Mesendoderm (in vitro differentiated cells): ENCODE results near the gene RADIL.

ENCODE experiments used
- DNase-seq: peaks from one replicate; pipeline ENCODE4 v3.0.0; 2013
- H2AK5ac ChIP-seq: 2 replicates; pipeline ENCODE4 v1.6.1; 2013; ENCODE audit warnings: low read length, inconsistent platforms
- H2BK120ac ChIP-seq: 2 replicates; pipeline ENCODE4 v1.6.1; 2013; ENCODE audit warnings: low read depth, mild to moderate bottlenecking, low read length, moderate library complexity, mixed read lengths
- H2BK15ac ChIP-seq: replicated peaks from 2 replicates; pipeline ENCODE4 v1.6.1; 2013; ENCODE audit warnings: low read depth, mild to moderate bottlenecking, moderate library complexity
- H2BK5ac ChIP-seq: 2 replicates; pipeline ENCODE4 v1.6.1; 2013; ENCODE audit warnings: low read length, inconsistent platforms
- H3K18ac ChIP-seq: 2 replicates; pipeline ENCODE4 v1.6.1; 2013; ENCODE audit warnings: mild to moderate bottlenecking, low read length, mixed read lengths
- H3K23ac ChIP-seq: one replicate; pipeline ENCODE4 v1.6.1; 2013; ENCODE audit warnings: low read length
- H3K27ac ChIP-seq: 2 replicates; pipeline ENCODE4 v1.5.1; 2013; ENCODE audit warnings: low read depth, mild to moderate bottlenecking, inconsistent platforms, low read length, moderate library complexity
- H3K27me3 ChIP-seq: 2 replicates; pipeline ENCODE4 v1.6.1; 2013; ENCODE audit warnings: low read length, control low read depth, mild to moderate bottlenecking, inconsistent platforms; ENCODE audit not compliant: insufficient read depth, poor library complexity
- H3K36me3 ChIP-seq: 2 replicates; pipeline ENCODE4 v1.6.1; 2013; ENCODE audit warnings: low read length, inconsistent platforms; ENCODE audit not compliant: control insufficient read depth, insufficient read depth
- H3K4ac ChIP-seq: one replicate; pipeline ENCODE4 v1.6.1; 2013; ENCODE audit warnings: low read depth, mild to moderate bottlenecking, low read length, moderate library complexity
- H3K4me1 ChIP-seq: 2 replicates; pipeline ENCODE4 v1.6.1; 2013; ENCODE audit warnings: low read depth, low read length, inconsistent platforms; ENCODE audit not compliant: control insufficient read depth
- H3K4me2 ChIP-seq: 2 replicates; pipeline ENCODE4 v1.6.1; 2013; ENCODE audit warnings: low read length
- H3K4me3 ChIP-seq: 2 replicates; pipeline ENCODE4 v1.5.1; 2013; ENCODE audit warnings: mild to moderate bottlenecking, low read length
- H3K56ac ChIP-seq: one replicate; pipeline ENCODE4 v1.6.1; 2013; ENCODE audit warnings: low read length
- H3K79me1 ChIP-seq: 2 replicates; pipeline ENCODE4 v1.6.1; 2013; ENCODE audit warnings: low read length, inconsistent platforms
- H3K79me2 ChIP-seq: 2 replicates; pipeline ENCODE4 v1.6.1; 2013; ENCODE audit warnings: mild to moderate bottlenecking, low read length; ENCODE audit not compliant: control insufficient read depth, insufficient read depth
- H3K9ac ChIP-seq: 2 replicates; pipeline ENCODE4 v1.6.1; 2013; ENCODE audit warnings: low read length, inconsistent platforms
- H4K5ac ChIP-seq: one replicate; pipeline ENCODE4 v1.6.1; 2013; ENCODE audit warnings: low read length
- H4K8ac ChIP-seq: one replicate; pipeline ENCODE4 v1.6.1; 2013; ENCODE audit warnings: low read depth, mild to moderate bottlenecking, control low read depth, low read length, moderate library complexity
- WGBS: extraction: QIAGEN DNeasy Blood & Tissue Kit; methylation state at CpG from one replicate; pipeline ENCODE4 v1.1.7; 2013; ENCODE audit warnings: low lambda C conversion rate, missing lambda C conversion rate; ENCODE audit not compliant: insufficient coverage; ENCODE audit errors: extremely low coverage; 5-methylcytosine and 5-hydroxymethylcytosine counted together

The RADIL gene

DNA sequence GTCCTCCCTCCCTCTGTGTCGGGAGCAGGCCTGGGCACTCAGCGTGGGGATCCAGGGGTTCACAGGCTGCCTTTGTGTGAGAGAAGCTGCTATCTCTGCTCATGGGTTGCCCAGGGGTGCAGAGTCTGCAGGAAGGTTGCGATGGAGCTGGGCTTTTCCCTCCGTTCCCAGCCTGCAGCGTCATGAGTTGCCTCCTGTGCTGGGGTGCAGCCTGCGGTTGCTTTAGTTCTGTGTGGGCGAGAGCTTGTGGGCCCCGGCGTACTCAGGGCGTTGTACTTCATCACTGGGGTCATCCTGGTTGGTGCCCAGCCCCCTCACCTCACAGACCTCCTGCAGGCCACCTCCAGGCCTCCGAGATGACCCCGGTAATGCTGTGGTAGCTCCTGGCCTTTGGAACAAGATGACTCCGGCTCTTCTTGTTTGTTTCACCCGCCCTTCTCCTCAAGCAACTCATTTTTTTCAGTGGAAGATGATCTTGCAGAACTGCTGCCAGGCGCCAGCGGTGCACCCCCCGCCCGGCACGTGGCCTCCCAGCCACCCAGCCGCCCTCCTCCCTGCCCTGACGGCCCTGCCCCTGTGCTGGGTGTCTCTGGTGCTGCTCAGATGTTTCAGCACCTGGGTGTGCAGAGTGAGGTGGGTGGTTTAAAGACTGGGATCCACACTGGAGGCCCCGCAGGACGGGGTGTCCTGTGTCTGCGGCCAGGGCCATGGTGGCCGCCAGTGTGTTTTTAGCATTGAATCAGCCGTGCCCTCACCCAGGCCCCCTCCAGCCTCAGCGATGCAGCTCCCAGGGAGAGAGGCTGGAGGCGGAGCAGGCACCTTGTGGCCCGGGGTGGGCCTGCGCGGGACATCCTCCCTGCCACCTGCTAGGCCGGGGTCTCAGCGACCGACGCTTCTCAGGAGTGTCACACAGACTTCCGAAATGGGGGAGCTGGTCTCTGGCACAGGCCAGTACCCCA lies 100.9 kb downstream of the RADIL start:
- no peak overlapping the region for H2AK5ac ChIP-seq
- no peaks in the 10 kb centered on the region for H3K4me1 ChIP-seq
- no peak overlapping the region for H3K4me2 ChIP-seq
- H3K9ac ChIP-seq = no peak overlapping the region
- H3K18ac ChIP-seq = no peak overlapping the region
- no peaks in the 10 kb centered on the region for H3K36me3 ChIP-seq
- H3K27me3 ChIP-seq = no peaks in the 10 kb centered on the region
- H4K5ac ChIP-seq = no peak overlapping the region
- H4K8ac ChIP-seq = no peak overlapping the region
- no peak overlapping the region for H2BK120ac ChIP-seq
- H3K4ac ChIP-seq = no peak overlapping the region
- no peak overlapping the region for H3K56ac ChIP-seq
- no peak overlapping the region for H2BK5ac ChIP-seq
- H2BK15ac ChIP-seq = no peak overlapping the region
- H3K4me3 ChIP-seq = no peak overlapping the region
- no peak for DNase-seq
- no peak overlapping the region for H3K23ac ChIP-seq
- H3K27ac ChIP-seq = no peak overlapping the region
- WGBS = no CpG with 5 or more reads among the region's 36 CpGs
- peaks cover 6% of the 10 kb centered on the region for H3K79me1 ChIP-seq
- no peaks in the 10 kb centered on the region for H3K79me2 ChIP-seq

DNA sequence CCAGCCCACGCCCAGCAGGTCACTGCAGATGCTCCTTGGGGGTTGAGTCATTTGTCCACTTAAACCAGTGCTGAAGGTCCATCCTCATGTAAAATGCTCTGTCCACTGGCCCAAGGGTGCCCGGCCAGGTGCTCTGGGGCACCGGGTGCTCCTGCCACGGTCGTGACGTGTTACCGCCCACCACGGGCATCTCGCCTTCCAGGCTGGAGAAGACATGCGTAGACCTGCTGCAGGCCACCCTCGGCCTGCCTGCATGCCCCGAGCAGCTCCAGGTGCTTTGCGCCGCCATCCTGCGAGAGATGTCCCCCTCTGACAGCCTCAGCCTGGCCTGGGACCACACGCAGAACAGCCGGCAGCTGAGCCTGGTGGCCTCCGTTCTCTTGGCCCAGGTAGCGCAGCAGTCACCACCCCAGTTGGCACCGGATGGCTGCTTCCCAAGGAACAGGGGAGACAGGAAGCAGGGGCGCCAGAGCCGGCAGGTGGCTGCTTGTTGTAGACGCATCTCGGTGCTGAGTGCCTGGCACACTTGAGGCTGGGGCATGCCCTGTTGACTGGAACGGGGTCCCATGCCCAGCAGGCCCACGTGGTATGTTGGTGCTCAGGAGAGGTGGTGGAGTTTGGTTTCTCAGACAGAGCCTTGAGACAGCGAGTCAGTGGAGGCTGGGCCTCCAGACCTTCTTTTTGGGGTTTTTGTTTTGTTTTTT lies 102.0 kb downstream of the RADIL start:
- Histone ChIP-seq H3K56ac (no peak overlapping the region), H3K9ac (no peak overlapping the region), H2BK120ac (no peak overlapping the region), H3K4me1 (no peaks in the 10 kb centered on the region), H4K5ac (no peak overlapping the region), H2AK5ac (no peak overlapping the region), H3K27ac (no peak overlapping the region), H3K4ac (no peak overlapping the region), H3K79me2 (peaks cover 3% of the 10 kb centered on the region), H3K27me3 (no peaks in the 10 kb centered on the region), H3K4me2 (no peak overlapping the region), H3K23ac (no peak overlapping the region), H2BK5ac (no peak overlapping the region), H4K8ac (no peak overlapping the region), H3K79me1 (peaks cover 8% of the 10 kb centered on the region), H3K36me3 (no peaks in the 10 kb centered on the region), H3K18ac (no peak overlapping the region), H3K4me3 (no peak overlapping the region), H2BK15ac (no peak overlapping the region)
- no CpG with 5 or more reads among the region's 27 CpGs for WGBS
- no peak for DNase-seq

DNA sequence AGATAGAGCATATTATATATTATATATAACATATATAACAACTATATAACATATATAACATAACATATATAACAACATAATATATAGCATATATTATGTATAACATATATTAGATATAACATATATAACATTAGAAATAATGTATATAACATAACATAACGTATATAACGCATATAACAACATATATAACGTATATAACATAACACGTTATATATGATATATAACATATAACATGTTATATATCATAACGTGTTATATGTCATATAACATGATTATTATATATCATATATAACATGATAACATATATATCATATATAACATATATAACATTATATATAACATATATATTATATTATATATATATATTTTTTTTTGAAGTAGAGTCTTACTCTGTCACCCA lies 104.4 kb downstream of the RADIL start:
- no peaks in the 10 kb centered on the region for H3K4me1 ChIP-seq
- 100% methylated on average over 4 of the region's 5 CpGs for WGBS
- H2BK15ac ChIP-seq = no peak overlapping the region
- DNase-seq = no peak
- H2BK5ac ChIP-seq = no peak overlapping the region
- no peak overlapping the region for H2BK120ac ChIP-seq
- H4K8ac ChIP-seq = no peak overlapping the region
- H3K36me3 ChIP-seq = no peaks in the 10 kb centered on the region
- H3K27me3 ChIP-seq = no peaks in the 10 kb centered on the region
- H3K79me2 ChIP-seq = peaks cover 9% of the 10 kb centered on the region
- no peak overlapping the region for H3K4me2 ChIP-seq
- no peak overlapping the region for H3K23ac ChIP-seq
- H4K5ac ChIP-seq = no peak overlapping the region
- no peak overlapping the region for H3K4me3 ChIP-seq
- H2AK5ac ChIP-seq = no peak overlapping the region
- H3K4ac ChIP-seq = no peak overlapping the region
- H3K79me1 ChIP-seq = peaks cover 14% of the 10 kb centered on the region
- H3K56ac ChIP-seq = no peak overlapping the region
- H3K27ac ChIP-seq = no peak overlapping the region
- H3K18ac ChIP-seq = no peak overlapping the region
- no peak overlapping the region for H3K9ac ChIP-seq

DNA sequence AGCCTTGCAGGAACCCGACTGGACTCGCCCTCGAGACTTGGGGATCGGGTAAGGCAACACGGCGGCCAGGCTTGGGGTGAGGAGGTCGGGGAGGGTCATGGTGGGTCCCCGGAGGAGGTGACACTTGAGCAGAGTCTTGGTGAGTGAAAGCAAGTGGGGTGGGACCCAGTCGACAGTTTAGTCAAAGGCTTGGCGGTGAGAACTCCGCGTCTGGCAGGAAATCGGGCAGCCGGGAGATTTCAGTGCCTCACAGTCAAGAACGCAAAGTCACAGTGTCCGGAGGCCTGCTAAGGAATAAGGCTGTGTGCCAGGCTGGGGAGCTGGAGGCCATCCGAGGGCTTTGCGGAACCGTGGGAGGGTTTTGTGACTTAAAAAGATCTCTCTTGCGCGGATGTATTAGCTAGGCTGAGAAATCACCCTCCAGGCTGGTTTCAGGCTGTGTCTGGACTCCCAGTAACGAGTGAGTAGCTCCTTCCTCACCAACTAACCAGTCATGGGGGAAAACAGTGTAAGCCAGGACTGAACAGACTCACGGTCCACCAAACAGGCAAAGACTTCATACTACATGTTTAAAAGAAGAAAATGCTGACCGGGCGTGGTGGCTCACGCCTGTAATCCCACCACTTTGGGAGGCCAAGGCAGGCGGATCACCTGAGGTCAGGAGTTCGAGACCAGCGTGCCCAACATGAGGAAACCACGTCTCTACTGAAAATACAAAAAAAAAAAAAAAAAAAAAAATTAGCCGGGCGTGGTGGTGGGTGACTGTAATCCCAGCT lies 107.5 kb downstream of the RADIL start:
- H3K9ac ChIP-seq = peak overlapping the region; percentile 60
- no peaks in the 10 kb centered on the region for H3K36me3 ChIP-seq
- H2BK120ac ChIP-seq = no peak overlapping the region
- H3K27ac ChIP-seq = no peak overlapping the region
- no peak overlapping the region for H2BK5ac ChIP-seq
- no peaks in the 10 kb centered on the region for H3K4me1 ChIP-seq
- H3K4ac ChIP-seq = peak overlapping the region; percentile 22
- peaks cover 9% of the 10 kb centered on the region for H3K79me2 ChIP-seq
- H3K27me3 ChIP-seq = no peaks in the 10 kb centered on the region
- peak overlapping the region; percentile 49 for H3K4me3 ChIP-seq
- peak; percentile 59 for DNase-seq
- H3K4me2 ChIP-seq = peak overlapping the region; percentile 92
- no peak overlapping the region for H2BK15ac ChIP-seq
- peak overlapping the region; percentile 78 for H3K56ac ChIP-seq
- H3K79me1 ChIP-seq = peaks cover 14% of the 10 kb centered on the region
- no peak overlapping the region for H3K18ac ChIP-seq
- H4K8ac ChIP-seq = no peak overlapping the region
- H4K5ac ChIP-seq = no peak overlapping the region
- H3K23ac ChIP-seq = no peak overlapping the region
- no CpG with 5 or more reads among the region's 32 CpGs for WGBS
- no peak overlapping the region for H2AK5ac ChIP-seq

DNA sequence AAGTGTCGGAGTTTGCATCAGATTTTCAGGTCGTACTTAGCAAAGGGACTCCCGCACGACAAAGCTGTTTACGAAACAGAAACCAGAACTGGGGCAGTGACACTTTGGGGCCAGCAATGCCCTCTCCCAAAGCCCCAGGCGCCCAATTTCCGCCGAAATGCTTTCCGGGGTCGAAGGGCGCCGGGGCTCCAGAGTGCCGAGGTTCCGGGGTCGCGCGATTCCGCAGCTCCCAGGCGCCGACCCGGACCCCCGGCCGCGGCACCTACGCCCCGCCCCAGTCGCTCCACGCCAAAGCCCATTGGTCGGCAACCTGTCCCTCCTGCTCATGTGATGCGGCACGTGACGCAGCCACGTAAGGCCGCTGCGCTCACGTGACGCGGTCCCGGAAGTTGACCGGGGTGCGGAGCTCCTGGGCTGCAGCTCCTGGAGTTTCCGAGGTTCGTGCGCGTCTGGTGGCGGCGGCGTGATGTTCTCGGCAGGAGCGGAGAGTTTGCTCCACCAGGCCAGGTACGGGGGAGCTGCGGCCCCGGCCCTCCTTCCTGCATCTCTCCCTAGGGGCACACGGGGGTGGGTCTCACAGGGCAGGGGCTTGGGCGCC lies 108.2 kb downstream of the RADIL start, which contains the start of gene AP5Z1:
TSS of gene AP5Z1 (plus strand) at position 374 of the 598 bp plus-strand sequence. CDS start at position 467, 93 bp downstream.
- Histone ChIP-seq H3K79me2 (peaks cover 9% of the 10 kb centered on the region), H3K18ac (peak within 1 kb of the TSS; percentile 26), H3K4ac (peak within 1 kb of the TSS; percentile 22), H4K8ac (peak within 1 kb of the TSS; percentile 91), H2BK120ac (no peak within 1 kb of the TSS), H3K27ac (no peak within 1 kb of the TSS), H3K56ac (peak within 1 kb of the TSS; percentile 90), H3K79me1 (peaks cover 14% of the 10 kb centered on the region), H3K36me3 (no peaks in the 10 kb centered on the region), H2AK5ac (no peak within 1 kb of the TSS), H4K5ac (peak within 1 kb of the TSS; percentile 68), H3K4me3 (peak within 1 kb of the TSS; percentile 61), H3K9ac (peak within 1 kb of the TSS; percentile 76), H3K4me2 (peak within 1 kb of the TSS; percentile 92), H3K4me1 (no peaks in the 10 kb centered on the region), H2BK15ac (no peak within 1 kb of the TSS), H3K27me3 (no peaks in the 10 kb centered on the region), H3K23ac (no peak within 1 kb of the TSS), H2BK5ac (no peak within 1 kb of the TSS)
- WGBS = no CpG with 5 or more reads among the region's 55 CpGs
- DNase-seq = peak; percentile 98
